22Rv1 (cell line): ENCODE results near the gene SPOCK1.

Experiments used
- CTCF ChIP-seq: fragments of 450-650 bp; IDR thresholded peaks from 2 replicates; pipeline ENCODE4 v1.5.1; 2017; ENCODE audit warnings: mild to moderate bottlenecking
- ZFX ChIP-seq: fragments of 450-650 bp; IDR thresholded peaks from 2 replicates; pipeline ENCODE4 v1.6.1; 2017; ENCODE audit warnings: antibody characterized with exemption, borderline replicate concordance

GRCh38 chr5:137236849-137237507 is 262.1 kb downstream of the SPOCK1 start:
- TF ChIP-seq CTCF = no peak
- no peak for TF ChIP-seq ZFX
